DMS 273 (cell line): ENCODE data around the gene ZNRF3.

Experiments
- DNase-seq: peaks from one replicate; lab custom pipeline; 2025; ENCODE audit not compliant: unreplicated experiment; lab: John Stamatoyannopoulos, UW

ZNRF3 gene

DNA sequence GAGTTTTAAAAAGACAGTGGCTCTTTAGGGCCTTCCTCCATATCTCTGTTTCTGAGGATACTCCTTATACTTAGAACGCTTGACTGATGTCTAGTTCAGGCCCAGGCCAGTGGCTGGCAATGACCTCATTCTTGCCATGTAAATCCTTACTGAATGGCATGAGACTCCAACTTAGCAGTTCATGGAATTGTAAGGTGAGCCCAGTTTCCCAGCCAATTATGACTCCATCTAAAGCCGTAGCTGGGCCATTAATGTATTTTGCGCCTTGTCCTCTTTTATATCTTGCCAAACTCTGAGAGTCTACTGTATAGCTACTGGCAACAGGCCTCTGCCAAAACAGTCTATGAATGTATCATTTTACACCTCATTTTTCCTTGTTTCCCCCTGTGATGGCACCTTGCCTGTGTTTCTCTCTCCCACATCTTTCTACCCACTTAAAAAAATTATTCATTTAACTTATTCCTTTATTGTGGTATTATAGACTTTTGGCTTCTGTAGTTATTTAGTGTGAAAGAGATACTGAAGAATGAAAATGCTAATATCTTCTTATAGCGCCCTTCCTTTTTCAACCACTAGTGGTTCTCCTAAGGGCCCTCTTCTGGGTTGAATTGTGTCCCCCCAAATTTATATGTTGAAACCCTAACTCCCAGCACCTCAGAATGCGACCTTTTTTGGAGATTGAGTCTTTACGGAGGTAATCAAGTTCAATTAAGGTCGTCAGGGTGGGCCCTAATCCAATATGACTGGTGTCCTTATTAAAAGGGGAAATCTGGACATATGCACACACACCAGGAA lies 67.4 kb downstream of the ZNRF3 start:
- DNase-seq = peak; percentile 81

GRCh38 chr22:28951530-28951929 lies 68.2 kb downstream of the ZNRF3 start:
- DNase-seq = no peak

DNA sequence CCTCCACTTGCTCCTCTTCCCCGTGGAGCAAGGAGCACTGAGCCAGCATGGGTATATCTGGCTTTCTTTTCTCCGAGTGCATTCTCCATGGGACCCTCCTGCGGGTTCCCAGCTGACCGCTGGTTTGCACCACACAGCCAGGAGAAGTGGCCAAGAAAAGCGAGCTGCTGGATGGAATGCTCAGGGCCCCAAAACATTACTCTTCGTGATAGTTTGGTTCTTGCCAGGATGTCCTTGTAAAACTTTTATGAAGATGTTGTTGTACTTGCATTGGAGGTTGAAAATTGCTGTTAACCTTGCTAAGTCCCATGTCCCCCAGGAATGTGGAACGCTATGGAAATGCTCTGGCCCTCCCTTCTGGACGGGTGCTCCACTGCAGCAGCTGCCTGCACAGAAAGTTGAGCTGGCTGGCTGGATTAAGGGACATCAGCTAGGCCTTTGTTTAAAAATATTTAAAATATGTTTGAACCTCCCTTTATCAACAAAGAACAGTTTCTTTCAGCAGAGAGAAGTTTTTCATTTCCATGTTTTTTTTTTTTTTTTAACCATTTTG lies 68.7 kb downstream of the ZNRF3 start:
- peak; percentile 55 for DNase-seq

DNA sequence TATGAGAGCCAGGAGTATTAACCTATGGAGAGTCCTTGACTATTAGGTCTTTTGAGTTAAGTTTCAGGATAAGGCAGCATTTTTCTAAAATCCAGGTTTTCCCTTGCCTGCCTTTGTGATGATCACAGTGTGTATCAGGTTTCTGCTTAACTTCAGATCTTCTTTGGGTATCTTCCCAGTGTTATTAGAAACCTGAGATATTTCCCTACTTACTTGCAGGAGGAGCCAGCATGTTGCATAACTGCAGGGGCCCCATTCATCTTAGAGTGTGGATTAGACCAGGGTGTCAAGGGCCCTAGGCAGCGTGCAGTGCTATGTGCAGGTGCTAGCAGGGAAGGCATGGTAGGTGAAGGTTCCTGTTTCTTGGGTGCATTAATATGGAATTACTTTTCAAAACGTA lies 69.5 kb downstream of the ZNRF3 start:
- peak; percentile 23 for DNase-seq

DNA sequence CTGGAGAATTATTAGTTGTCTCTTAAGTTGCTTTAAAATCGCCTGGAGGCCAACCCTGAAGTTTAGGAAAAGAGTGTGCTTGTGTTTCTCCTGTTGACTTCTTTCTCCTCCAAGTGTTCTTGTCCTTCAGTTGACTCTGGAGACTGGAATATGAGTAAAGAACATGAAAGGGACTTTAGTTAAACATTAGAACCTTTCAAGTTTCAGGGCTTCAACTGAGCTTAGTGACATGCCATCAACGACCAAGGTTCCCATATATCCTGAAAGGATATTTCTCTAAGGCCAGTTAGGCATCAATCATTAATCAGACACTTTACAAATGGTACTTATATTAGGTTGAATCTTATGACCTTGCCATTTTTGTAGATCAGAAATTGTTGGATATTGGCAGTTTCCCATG lies 70.0 kb downstream of the ZNRF3 start:
- no peak for DNase-seq

- DNase-seq = no peak
Measured at GRCh38 chr22:28953976-28954880, 70.9 kb downstream of the ZNRF3 start.

GRCh38 chr22:28955817-28956216 lies 72.4 kb downstream of the ZNRF3 start:
- DNase-seq = no peak

- no peak for DNase-seq
Measured at GRCh38 chr22:28956506-28956905, 73.1 kb downstream of the ZNRF3 start.

DNA sequence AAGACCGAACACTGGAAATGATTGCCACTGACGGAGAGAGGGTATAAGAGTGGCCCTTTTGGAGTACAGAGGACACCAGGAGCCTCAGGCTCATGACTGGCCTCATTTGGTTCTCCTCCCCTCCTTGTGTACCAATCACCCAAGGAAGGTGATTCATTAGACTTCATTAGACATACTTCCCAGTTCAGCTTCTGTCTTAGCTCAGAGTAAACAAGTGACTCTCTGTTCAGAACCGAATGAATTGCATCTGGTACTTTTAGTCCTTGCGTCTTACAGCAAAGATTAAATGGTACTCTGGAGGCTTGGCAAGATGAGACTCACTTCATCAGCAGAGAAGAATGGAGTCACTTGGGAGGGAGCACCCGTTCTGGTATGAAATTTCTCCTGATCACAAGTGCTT lies 75.2 kb downstream of the ZNRF3 start:
- no peak for DNase-seq

DNA sequence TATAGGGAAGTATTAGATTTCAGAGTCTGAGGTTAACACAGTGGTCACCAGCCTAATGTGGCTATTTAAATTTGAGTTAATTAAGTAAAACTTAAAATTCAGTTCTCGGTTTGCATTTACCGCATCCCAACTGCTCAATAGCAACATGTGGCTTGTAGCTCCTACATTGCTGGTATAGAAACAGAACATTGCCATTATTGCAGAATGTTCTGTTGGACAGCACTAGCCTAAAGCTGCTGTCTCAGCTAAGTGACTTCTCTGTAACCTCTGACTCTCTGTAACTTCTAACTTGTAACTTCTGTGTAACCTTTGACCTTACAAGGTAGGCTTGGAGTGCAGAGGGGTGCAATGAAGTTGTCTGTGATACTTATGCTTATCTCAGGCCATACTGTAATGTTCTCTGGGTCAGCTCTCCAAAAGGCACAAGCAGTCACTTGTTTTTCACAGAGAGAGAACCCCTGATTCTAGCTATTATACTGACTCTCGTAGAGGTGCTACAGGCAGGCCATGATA lies 78.7 kb downstream of the ZNRF3 start:
- no peak for DNase-seq

- no peak for DNase-seq
Measured at GRCh38 chr22:28963362-28963761, 80.0 kb downstream of the ZNRF3 start.

- no peak for DNase-seq
Measured at GRCh38 chr22:28967163-28967665, 83.8 kb downstream of the ZNRF3 start.

- no peak for DNase-seq
Measured at GRCh38 chr22:28967969-28968368, 84.6 kb downstream of the ZNRF3 start.

DNA sequence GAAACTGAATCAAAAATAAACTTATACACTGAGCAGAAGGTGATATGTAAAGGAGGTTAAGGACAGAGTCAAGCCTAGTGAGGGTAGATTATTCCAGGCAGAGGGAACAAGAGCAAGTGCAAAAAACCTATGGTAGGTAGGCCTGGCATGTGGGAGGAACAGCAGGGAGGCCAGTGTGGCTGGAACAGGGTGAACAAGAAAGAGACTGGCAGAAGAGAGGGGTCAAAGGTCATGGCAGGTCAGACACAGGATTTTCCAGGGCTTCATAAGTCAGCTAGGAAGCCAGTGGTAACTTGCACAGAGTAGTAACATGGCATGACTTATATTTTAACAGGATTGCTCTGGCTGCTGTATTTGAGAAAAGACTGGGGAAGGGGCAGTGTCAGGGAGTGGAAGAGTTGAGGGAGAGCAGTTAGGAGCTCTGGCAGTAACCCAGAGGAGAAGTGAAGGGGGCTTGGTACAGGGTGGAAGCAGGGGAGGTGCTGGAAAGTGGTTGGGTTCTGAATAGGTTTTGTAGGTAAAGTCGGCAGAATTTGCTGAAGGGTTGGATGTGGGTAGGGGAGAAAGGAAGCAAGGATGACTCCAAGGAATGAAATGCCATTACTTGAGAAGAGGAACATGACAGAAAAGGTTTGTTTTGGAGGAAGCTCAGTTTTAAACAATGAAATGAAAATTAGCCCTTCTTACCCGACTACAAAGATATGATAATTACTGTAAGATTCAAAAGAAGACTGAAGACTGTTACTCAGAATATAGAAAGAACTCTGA lies 86.2 kb downstream of the ZNRF3 start:
- DNase-seq = no peak

GRCh38 chr22:28973352-28973751 lies 90.0 kb downstream of the ZNRF3 start:
- no peak for DNase-seq

- peak; percentile 18 for DNase-seq
Measured at GRCh38 chr22:28977060-28977459, 93.7 kb downstream of the ZNRF3 start.

GRCh38 chr22:28977481-28977971 lies 94.2 kb downstream of the ZNRF3 start:
- peak; percentile 23 for DNase-seq

GRCh38 chr22:28978158-28978557 lies 94.8 kb downstream of the ZNRF3 start:
- peak; percentile 27 for DNase-seq

- DNase-seq = peak; percentile 8
Measured at GRCh38 chr22:28978863-28979796, 95.8 kb downstream of the ZNRF3 start.
